Hepatocyte (in vitro differentiated cells): Measurements from ENCODE around the gene PTAFR.

Experiments used
- CTCF ChIP-seq: fragments of 200-600 bp; sonication (generic); IDR thresholded peaks from 2 replicates; pipeline ENCODE4 v1.5.1; 2016; ENCODE audit warnings: antibody characterized with exemption, mild to moderate bottlenecking; ENCODE audit not compliant: poor library complexity
- EZH2 ChIP-seq: fragments of 200-600 bp; sonication (generic); IDR thresholded peaks from 2 replicates; pipeline ENCODE4 v1.6.1; 2016; ENCODE audit warnings: antibody characterized with exemption, mild to moderate bottlenecking, borderline replicate concordance
- EZH2phosphoT487 ChIP-seq: fragments of 200-600 bp; sonication (generic); IDR thresholded peaks from one replicate; pipeline ENCODE4 v1.6.1; 2018; ENCODE audit warnings: antibody characterized with exemption, mild to moderate bottlenecking, low read depth, moderate library complexity; ENCODE audit not compliant: unreplicated experiment, severe bottlenecking

GRCh38 chr1:28099050-28099769 is 77.3 kb downstream of the PTAFR start:
- TF ChIP-seq CTCF (no peak), EZH2 (no peak), EZH2phosphoT487 (no peak)
